GM23248 (cell line): ENCODE measurements around the gene TBL3.

Source experiments
- EZH2 ChIP-seq: fragments of 200-600 bp; sonication (generic); IDR thresholded peaks from 2 replicates; pipeline ENCODE4 v1.6.1; 2018; ENCODE audit warnings: antibody characterized with exemption, mild to moderate bottlenecking; ENCODE audit not compliant: insufficient read depth, poor library complexity, severe bottlenecking
- EZH2phosphoT487 ChIP-seq: fragments of 200-600 bp; sonication (generic); IDR thresholded peaks from 2 replicates; pipeline ENCODE4 v1.6.1; 2018; ENCODE audit warnings: antibody characterized with exemption, moderate library complexity, mild to moderate bottlenecking, low read depth; ENCODE audit not compliant: insufficient read depth

- TF ChIP-seq EZH2 (no peak), EZH2phosphoT487 (no peak)
Measured at GRCh38 chr16:1971796-1972489, at the start of gene TBL3.
